Activated B cell treated with CpG ODN at 0.5 μM for 24 hours (primary cell): ENCODE data around the gene ZNF227. TPM values are rescaled to one million over a fixed set of nuclear protein-coding genes. Genes with fewer than 3 reads are reported as not detected.

ENCODE experiments used
- ATAC-seq: fragments of 200-7000 bp; cut with Tn5 transposase; one replicate; pipeline ENCODE4 v1.10.0; 2021; ENCODE audit warnings: low read depth, mild to moderate bottlenecking, moderate library complexity
- CTCF ChIA-PET: fragments of 350-600 bp; sonication (Branson Sonifier 250); formaldehyde crosslinking; loops from one replicate; lab custom pipeline; 2021; ENCODE audit warnings: antibody characterized with exemption; lab: Charles Lee
- POLR2A ChIA-PET: fragments of 350-600 bp; sonication (Branson Sonifier 250); formaldehyde crosslinking; loops from one replicate; lab custom pipeline; 2021; ENCODE audit warnings: antibody characterized with exemption; lab: Charles Lee
- DNase-seq: peaks from one replicate; pipeline ENCODE4 v3.0.0; 2022
- H3K27ac Mint-ChIP-seq: one replicate; pipeline ENCODE4 v1.8.0; 2020; ENCODE audit warnings: mixed read lengths
- H3K27me3 Mint-ChIP-seq: one replicate; pipeline ENCODE4 v1.8.0; 2021; ENCODE audit warnings: mixed read lengths
- H3K36me3 Mint-ChIP-seq: one replicate; pipeline ENCODE4 v1.8.0; 2021; ENCODE audit warnings: low read depth, mixed read lengths
- H3K4me1 Mint-ChIP-seq: one replicate; pipeline ENCODE4 v1.8.0; 2021; ENCODE audit warnings: mixed read lengths
- H3K4me3 Mint-ChIP-seq: one replicate; pipeline ENCODE4 v1.8.0; 2020; ENCODE audit warnings: mild to moderate bottlenecking, mixed read lengths
- H3K9me3 Mint-ChIP-seq: one replicate; pipeline ENCODE4 v1.8.0; 2020; ENCODE audit warnings: mixed read lengths
- CTCF ChIP-seq: fragments of 200-600 bp; IDR thresholded peaks from one replicate; pipeline ENCODE4 v1.8.0; 2022; ENCODE audit warnings: antibody characterized with exemption, mild to moderate bottlenecking
- intact Hi-C: fragments of 100-400 bp; cut with micrococcal nuclease; formaldehyde crosslinking; loops from one replicate; pipeline ENCODE4 v1.15.1; 2024
- total RNA-seq: library from RNA; stranded (reverse); gene quantifications from 2 replicates; pipeline ENCODE4 v1.2.3, GENCODE V29; 2022

ZNF227 gene
- total RNA-seq, 1 donor from 2014 or later, result 36.9 TPM

GRCh38 chr19:44278181-44278690, 65.9 kb downstream of the ZNF227 start:
- ChIA-PET POLR2A (no interaction called here), CTCF (no interaction called here)
- intact Hi-C loops, result no loop called here
- Mint-ChIP-seq H3K27ac (no peak overlapping the region), H3K36me3 (peaks cover 55% of the 10 kb centered on the region), H3K4me1 (no peaks in the 10 kb centered on the region), H3K4me3 (no peak overlapping the region), H3K27me3 (no peaks in the 10 kb centered on the region), H3K9me3 (peaks cover 48% of the 10 kb centered on the region)
- no peak for ATAC-seq
- no peak for DNase-seq
- TF ChIP-seq CTCF, result no peak

DNA sequence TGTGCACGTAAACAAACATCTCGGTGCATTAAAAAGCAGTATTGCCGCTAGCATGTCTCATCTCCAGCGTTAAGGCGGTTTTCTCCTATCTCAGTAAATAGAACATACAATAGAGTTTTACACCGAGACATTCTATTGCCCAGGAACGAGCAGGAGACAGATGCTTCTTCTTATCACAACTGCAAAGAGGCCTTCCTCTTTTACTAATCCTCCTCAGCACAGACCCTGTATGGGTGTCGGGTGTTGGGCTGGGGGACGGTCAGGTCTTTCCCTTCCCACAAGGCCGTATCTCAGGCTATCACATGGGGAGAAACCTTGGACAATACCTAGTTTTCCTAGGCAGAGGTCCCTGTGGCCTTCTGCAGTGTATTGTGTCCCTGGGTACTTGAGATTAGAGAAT, 68.6 kb downstream of the ZNF227 start:
- ChIA-PET CTCF (no interaction called here), POLR2A (no interaction called here)
- intact Hi-C loops, result no loop called here
- ATAC-seq (no peak), DNase-seq (no peak)
- no peaks in the 10 kb centered on the region for H3K4me1 Mint-ChIP-seq
- H3K27ac Mint-ChIP-seq, result no peak overlapping the region
- H3K36me3 Mint-ChIP-seq, result peaks cover 41% of the 10 kb centered on the region
- no peak for TF ChIP-seq CTCF
- peaks cover 44% of the 10 kb centered on the region for H3K9me3 Mint-ChIP-seq
- H3K4me3 Mint-ChIP-seq, result no peak overlapping the region
- H3K27me3 Mint-ChIP-seq, result no peaks in the 10 kb centered on the region

- intact Hi-C loops, result no loop called here
- no peaks in the 10 kb centered on the region for H3K27me3 Mint-ChIP-seq
- ChIA-PET POLR2A (no interaction called here), CTCF (no interaction called here)
- no peak overlapping the region for H3K4me3 Mint-ChIP-seq
- peaks cover 48% of the 10 kb centered on the region for H3K36me3 Mint-ChIP-seq
- DNase-seq (no peak), ATAC-seq (no peak)
- H3K27ac Mint-ChIP-seq, result no peak overlapping the region
- H3K4me1 Mint-ChIP-seq, result no peaks in the 10 kb centered on the region
- no peak for TF ChIP-seq CTCF
- H3K9me3 Mint-ChIP-seq, result peaks cover 49% of the 10 kb centered on the region
These were observed 70.5 kb downstream of the ZNF227 start for GRCh38 chr19:44282846-44283245.

- DNase-seq (no peak), ATAC-seq (no peak)
- TF ChIP-seq CTCF, result no peak
- H3K4me1 Mint-ChIP-seq, result no peaks in the 10 kb centered on the region
- intact Hi-C loops, result no loop called here
- peaks cover 49% of the 10 kb centered on the region for H3K9me3 Mint-ChIP-seq
- H3K27me3 Mint-ChIP-seq, result no peaks in the 10 kb centered on the region
- H3K27ac Mint-ChIP-seq, result no peak overlapping the region
- POLR2A ChIA-PET, result no interaction called here
- H3K4me3 Mint-ChIP-seq, result no peak overlapping the region
- peaks cover 62% of the 10 kb centered on the region for H3K36me3 Mint-ChIP-seq
- CTCF ChIA-PET, result no interaction called here
These were observed 72.6 kb downstream of the ZNF227 start for GRCh38 chr19:44284968-44285367.

Other genes starting within 250 kb of the ZNF227 start
- gene ZNF155, start 228.3 kb upstream of the ZNF227 start, total RNA-seq, result 7.0 and 9.4 TPM in 2 replicates
- 12.1 and 15.0 TPM in 2 replicates for gene ZNF230, start 209.6 kb upstream of the ZNF227 start, total RNA-seq
- gene ZNF222, start 187.2 kb upstream of the ZNF227 start, total RNA-seq, result 6.0 and 6.7 TPM in 2 replicates
- gene ZNF223, start 160.5 kb upstream of the ZNF227 start, total RNA-seq, result 3.6 and 4.5 TPM in 2 replicates
- 2.1 and 2.3 TPM in 2 replicates for gene ZNF284, start 140.4 kb upstream of the ZNF227 start, total RNA-seq
- gene ZNF224, start 118.2 kb upstream of the ZNF227 start, total RNA-seq, result 49.2 and 53.3 TPM in 2 replicates
- 7.9 and 9.2 TPM in 2 replicates for gene ZNF225, start 99.1 kb upstream of the ZNF227 start, total RNA-seq
- gene ZNF234, start 71.0 kb upstream of the ZNF227 start, total RNA-seq, result 14.8 and 18.8 TPM in 2 replicates
- 37.7 and 38.3 TPM in 2 replicates for gene ZNF226, start 47.4 kb upstream of the ZNF227 start, total RNA-seq
- gene ZNF233, start 47.4 kb downstream of the ZNF227 start, total RNA-seq, result 0.18 and 0.81 TPM in 2 replicates
- 11.6 and 14.5 TPM in 2 replicates for gene ZNF235, start 92.5 kb downstream of the ZNF227 start, total RNA-seq
- 2.5 and 2.8 TPM in 2 replicates for gene ZNF112, start 144.1 kb downstream of the ZNF227 start, total RNA-seq
- gene ZNF285, start 189.1 kb downstream of the ZNF227 start, total RNA-seq, result 4.5 TPM in 2 replicates
- gene ZNF229, start 235.9 kb downstream of the ZNF227 start, total RNA-seq, result 3.1 and 3.7 TPM in 2 replicates